Transverse colon (tissue), 4 donors: Measurements from ENCODE around the gene PJA1. TPM values are rescaled to one million over a fixed set of nuclear protein-coding genes. Genes with fewer than 3 reads are reported as not detected.
A peak's percentile ranks its signal among the peaks of the same experiment; 100 is the strongest.

Source experiments
- DNase-seq: peaks from one replicate; pipeline ENCODE4 v3.0.0-alpha.2; 2019
- H3K27ac ChIP-seq, 4 donors: fragments of 200-600 bp; sonication (generic); 2 replicates each; pipeline ENCODE4 v1.5.1; 2016 to 2018; ENCODE audit warnings: inconsistent platforms in 4 of 4
- H3K27me3 ChIP-seq: fragments of 200-600 bp; sonication (generic); 2 replicates; pipeline ENCODE4 v1.5.1; 2017; ENCODE audit warnings: inconsistent platforms
- H3K36me3 ChIP-seq, 4 donors: fragments of 200-600 bp; sonication (generic); 2 replicates each; pipeline ENCODE4 v1.5.1; 2017 to 2019; ENCODE audit warnings: inconsistent platforms in 4 of 4
- H3K4me1 ChIP-seq, 4 donors: fragments of 200-600 bp; sonication (generic); 2 replicates each; pipeline ENCODE4 v1.5.1; 2017 to 2020; ENCODE audit warnings: inconsistent platforms in 4 of 4
- H3K4me3 ChIP-seq, 4 donors: fragments of 200-600 bp; sonication (generic); 1 replicate in 1 of 4; 2 replicates in 3 of 4; pipeline versions ENCODE4 v1.5.1 to v1.6.1; 2017 to 2019; ENCODE audit warnings: inconsistent platforms in 4 of 4
- H3K9me3 ChIP-seq, 2 donors: fragments of 200-600 bp; sonication (generic); 2 replicates each; pipeline ENCODE4 v1.5.1; 2017 to 2019; ENCODE audit warnings: inconsistent platforms in 2 of 2
- CTCF ChIP-seq, 5 experiments: fragments of 200-600 bp in 3 of 5; fragments of 450-650 bp in 2 of 5; sonication (generic) in 3 of 5; IDR thresholded peaks; 1 replicate in 2 of 5; 2 replicates in 3 of 5; pipeline ENCODE4 v1.5.1; 2016 to 2017; ENCODE audit warnings: antibody characterized with exemption in 5 of 5, inconsistent platforms in 3 of 5, mild to moderate bottlenecking in 2 of 5, moderate library complexity in 1 of 5
- EP300 ChIP-seq: sonication (generic); formaldehyde crosslinking; IDR thresholded peaks from one replicate; pipeline ENCODE4 v1.6.1; 2017; ENCODE audit warnings: antibody characterized with exemption, low read depth
- POLR2A ChIP-seq: fragments of 450-650 bp; IDR thresholded peaks from one replicate; pipeline ENCODE4 v1.6.1; 2016; ENCODE audit warnings: antibody characterized with exemption, mild to moderate bottlenecking, moderate library complexity
- POLR2AphosphoS5 ChIP-seq, 3 donors: sonication (generic); formaldehyde crosslinking; IDR thresholded peaks; one replicate each; pipeline ENCODE4 v1.6.1; 2016; ENCODE audit warnings: antibody characterized with exemption in 3 of 3
- WGBS, 2 donors: methylation state at CpG; one replicate each; pipeline ENCODE4 v1.1.5; 2018; ENCODE audit warnings: low coverage in 1 of 2; 5-methylcytosine and 5-hydroxymethylcytosine counted together
- in situ Hi-C, 4 donors: fragments of 200-750 bp; cut with MboI; loops; one replicate each; pipeline versions ENCODE4 v1.15.0 to v1.15.1; 2017; ENCODE audit warnings: low sequenced_read_pairs in 3 of 4, low pct_ligation_motif_present in 1 of 4, low pct_unique_long_range_greater_than_20kb in 1 of 4
- intact Hi-C: fragments of 100-400 bp; cut with DNase I; formaldehyde crosslinking; loops from one replicate; pipeline ENCODE4 v1.15.1; 2023; ENCODE audit warnings: low total_unique reads
- total RNA-seq, 4 donors: library from RNA; depleted of rRNA; stranded (reverse); fragments of >200 nt; gene quantifications; one replicate each; pipeline ENCODE4 v1.1.0, GENCODE V29; 2016

Gene PJA1
- total RNA-seq, 4 donors from 2014 or later, result 2.2 to 31.4 (median 6.9) TPM

- Histone ChIP-seq H3K4me3 (no peak overlapping the region), H3K9me3 (no peaks in the 10 kb centered on the region), H3K4me1 (peaks cover 0 to 3% (median 0%) of the 10 kb centered on the region in 4 donors), H3K27me3 (no peaks in the 10 kb centered on the region), H3K36me3 (no peaks in the 10 kb centered on the region), H3K27ac (no peak overlapping the region)
- intact Hi-C loops, result no loop called here
- DNase-seq, result no peak
- 49% methylated on average over 2 of the region's 2 CpGs; no CpG with 5 or more reads in 1 of the 2 donors for WGBS, 2 donors
- in situ Hi-C loops, result no loop called here
- no peak for TF ChIP-seq POLR2AphosphoS5 (IDR thresholded peaks at IDR 0.05)
- no peak for TF ChIP-seq EP300
- TF ChIP-seq POLR2A, result no peak
- no peak for TF ChIP-seq CTCF (IDR thresholded peaks at IDR 0.05)
Observed at GRCh38 chrX:69130439-69130838, 34.8 kb downstream of the PJA1 start.

- TF ChIP-seq EP300 (no peak), POLR2A (no peak)
- Histone ChIP-seq H3K36me3 (no peaks in the 10 kb centered on the region), H3K4me3 (no peak overlapping the region), H3K9me3 (no peaks in the 10 kb centered on the region), H3K27me3 (no peaks in the 10 kb centered on the region), H3K4me1 (peaks cover 0 to 3% (median 0%) of the 10 kb centered on the region in 4 donors), H3K27ac (peak overlapping the region in 1 of 4 donors; percentile 3)
- in situ Hi-C loops (no loop called here), intact Hi-C loops (no loop called here)
- DNase-seq, result no peak
- WGBS, 2 donors, result 69% methylated on average over 10 of the region's 34 CpGs; no CpG with 5 or more reads in 1 of the 2 donors
Observed at GRCh38 chrX:69128588-69128987, 36.7 kb downstream of the PJA1 start.

- DNase-seq, result no peak
- Histone ChIP-seq H3K4me3 (no peak overlapping the region), H3K27me3 (no peaks in the 10 kb centered on the region), H3K36me3 (no peaks in the 10 kb centered on the region), H3K4me1 (peaks cover 0 to 3% (median 0%) of the 10 kb centered on the region in 4 donors), H3K9me3 (no peaks in the 10 kb centered on the region), H3K27ac (no peak overlapping the region)
- WGBS, 2 donors, result 82% methylated on average over 3 of the region's 3 CpGs; no CpG with 5 or more reads in 1 of the 2 donors
- TF ChIP-seq CTCF (IDR thresholded peaks at IDR 0.05) (no peak), POLR2A (no peak), EP300 (no peak), POLR2AphosphoS5 (IDR thresholded peaks at IDR 0.05) (no peak)
- in situ Hi-C loops (no loop called here), intact Hi-C loops (no loop called here)
Observed at GRCh38 chrX:69127466-69127865, 37.8 kb downstream of the PJA1 start.

- Histone ChIP-seq H3K27ac (no peak overlapping the region), H3K4me1 (peaks cover 0 to 3% (median 0%) of the 10 kb centered on the region in 4 donors), H3K9me3 (no peaks in the 10 kb centered on the region), H3K4me3 (no peak overlapping the region), H3K36me3 (no peaks in the 10 kb centered on the region), H3K27me3 (no peaks in the 10 kb centered on the region)
- in situ Hi-C loops (no loop called here), intact Hi-C loops (no loop called here)
- no peak for DNase-seq
- 58% methylated on average over 5 of the region's 5 CpGs; no CpG with 5 or more reads in 1 of the 2 donors for WGBS, 2 donors
- TF ChIP-seq POLR2AphosphoS5 (IDR thresholded peaks at IDR 0.05) (no peak), EP300 (no peak), POLR2A (no peak), CTCF (IDR thresholded peaks at IDR 0.05) (no peak)
Observed at GRCh38 chrX:69126642-69127041, 38.6 kb downstream of the PJA1 start.

GRCh38 chrX:69125094-69125493 is 40.2 kb downstream of the PJA1 start:
- no peaks in the 10 kb centered on the region for H3K27me3 ChIP-seq
- intact Hi-C loops, result no loop called here
- WGBS, 2 donors, result 74% methylated on average over 5 of the region's 5 CpGs; no CpG with 5 or more reads in 1 of the 2 donors
- peaks cover 0 to 3% (median 0%) of the 10 kb centered on the region in 4 donors for H3K4me1 ChIP-seq
- no peak for TF ChIP-seq POLR2A
- TF ChIP-seq POLR2AphosphoS5 (IDR thresholded peaks at IDR 0.05), result no peak
- TF ChIP-seq EP300, result no peak
- no peak for TF ChIP-seq CTCF (IDR thresholded peaks at IDR 0.05)
- in situ Hi-C loops, result no loop called here
- DNase-seq, result no peak
- H3K27ac ChIP-seq, result no peak overlapping the region
- no peaks in the 10 kb centered on the region for H3K36me3 ChIP-seq
- H3K9me3 ChIP-seq, result no peaks in the 10 kb centered on the region
- no peak overlapping the region for H3K4me3 ChIP-seq
